Astrocyte (in vitro differentiated cells and primary cell): ENCODE results near the gene PRDM12. TPM values are rescaled to one million over a fixed set of nuclear protein-coding genes. Genes with fewer than 3 reads are reported as not detected.

Experiments
- DNase-seq: peaks from one replicate; pipeline ENCODE4 v3.0.0-alpha.2; 2010; ENCODE audit warnings: low read depth
- FAIRE-seq: peaks from 2 replicates; lab custom pipeline; 2011; peaks lifted over from hg19 to GRCh38; lab: Jason Lieb, UNC
- H2AFZ ChIP-seq: 2 replicates; pipeline ENCODE4 v1.6.0; 2012; ENCODE audit warnings: low read depth, low read length, inconsistent platforms
- H3K27ac ChIP-seq: 2 replicates; pipeline ENCODE4 v1.5.1; 2011; ENCODE audit warnings: low read depth, low read length, inconsistent platforms
- H3K27me3 ChIP-seq: 2 replicates; pipeline ENCODE4 v1.6.0; 2011; ENCODE audit warnings: low read length, inconsistent platforms; ENCODE audit not compliant: insufficient read depth
- H3K36me3 ChIP-seq: 2 replicates; pipeline ENCODE4 v1.5.1; 2011; ENCODE audit warnings: low read length, inconsistent platforms; ENCODE audit not compliant: insufficient read depth
- H3K4me1 ChIP-seq: 2 replicates; pipeline ENCODE4 v1.5.1; 2011; ENCODE audit warnings: low read length, inconsistent platforms; ENCODE audit not compliant: insufficient read depth
- H3K4me2 ChIP-seq: 2 replicates; pipeline ENCODE4 v1.6.0; 2012; ENCODE audit warnings: low read length, inconsistent platforms
- H3K4me3 ChIP-seq: 2 replicates; pipeline ENCODE4 v1.5.1; 2011; ENCODE audit warnings: low read depth, mild to moderate bottlenecking, low read length, inconsistent platforms; ENCODE audit not compliant: insufficient read depth
- H3K79me2 ChIP-seq: 2 replicates; pipeline ENCODE4 v1.6.0; 2012; ENCODE audit warnings: mild to moderate bottlenecking, low read length, inconsistent platforms; ENCODE audit not compliant: insufficient read depth
- H3K9ac ChIP-seq: 2 replicates; pipeline ENCODE4 v1.6.0; 2012; ENCODE audit warnings: mild to moderate bottlenecking, low read length, inconsistent platforms
- H3K9me3 ChIP-seq: 2 replicates; pipeline ENCODE4 v1.5.1; 2012; ENCODE audit warnings: low read depth, mild to moderate bottlenecking, low read length, inconsistent platforms; ENCODE audit not compliant: insufficient read depth
- H4K20me1 ChIP-seq: 2 replicates; pipeline ENCODE4 v1.6.0; 2012; ENCODE audit warnings: low read length, inconsistent platforms; ENCODE audit not compliant: insufficient read depth
- H3K27ac Mint-ChIP-seq: one replicate; pipeline ENCODE4 v1.8.0; 2021; ENCODE audit warnings: mild to moderate bottlenecking, mixed read lengths; ENCODE audit not compliant: unreplicated experiment
- H3K27me3 Mint-ChIP-seq: one replicate; pipeline ENCODE4 v1.8.0; 2021; ENCODE audit warnings: low read depth, mixed read lengths; ENCODE audit not compliant: unreplicated experiment
- H3K36me3 Mint-ChIP-seq: one replicate; pipeline ENCODE4 v1.8.0; 2021; ENCODE audit warnings: low read depth, mixed read lengths; ENCODE audit not compliant: unreplicated experiment
- H3K4me1 Mint-ChIP-seq: one replicate; pipeline ENCODE4 v1.8.0; 2021; ENCODE audit warnings: low read depth, mixed read lengths; ENCODE audit not compliant: unreplicated experiment
- H3K4me3 Mint-ChIP-seq: one replicate; pipeline ENCODE4 v1.8.0; 2021; ENCODE audit warnings: mild to moderate bottlenecking, moderate library complexity, mixed read lengths; ENCODE audit not compliant: unreplicated experiment
- H3K9me3 Mint-ChIP-seq: one replicate; pipeline ENCODE4 v1.8.0; 2021; ENCODE audit warnings: mild to moderate bottlenecking, mixed read lengths; ENCODE audit not compliant: unreplicated experiment
- EZH2 ChIP-seq: IDR thresholded peaks from 2 replicates; pipeline ENCODE4 v1.6.1; 2012; ENCODE audit warnings: mild to moderate bottlenecking, low read length, inconsistent platforms; ENCODE audit not compliant: insufficient read depth
- total RNA-seq: library from RNA; stranded (reverse); gene quantifications from 2 replicates; pipeline ENCODE4 v1.2.1, GENCODE V29; 2021
- TF ChIP-seq, protein P1 (sequence below): IDR thresholded peaks from 2 replicates; pipeline ENCODE4 v1.5.1; 2011; ENCODE audit warnings: low read depth, mild to moderate bottlenecking, inconsistent platforms, low read length, moderate library complexity; ENCODE audit not compliant: insufficient read depth

The PRDM12 gene
- total RNA-seq, 1 donor from 2014 or later, result 0.23 TPM

DNA sequence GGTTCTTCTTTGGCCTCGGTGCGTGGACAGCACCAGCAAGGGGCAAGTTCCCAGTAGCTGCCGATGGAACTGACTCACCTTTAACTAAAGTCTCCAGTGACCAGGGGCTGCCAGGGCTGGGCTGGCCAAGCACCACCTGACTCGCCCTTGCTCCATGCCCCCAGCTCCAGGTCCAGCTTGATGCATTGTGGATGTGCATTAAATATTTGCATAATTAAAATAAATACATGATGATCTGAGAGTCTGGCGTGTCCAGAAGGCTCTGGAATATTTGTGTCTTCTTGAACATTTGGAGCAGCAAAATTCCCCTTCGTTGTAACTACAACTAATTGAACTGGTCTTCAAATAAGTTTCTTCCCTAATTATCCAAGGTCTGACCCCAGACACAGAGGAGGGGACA, 9.5 kb upstream of the PRDM12 start:
- H3K4me3 ChIP-seq, result no peak overlapping the region
- FAIRE-seq (no peak), DNase-seq (no peak)
- Mint-ChIP-seq H3K4me1 (no peaks in the 10 kb centered on the region), H3K36me3 (no peaks in the 10 kb centered on the region), H3K27ac (no peak overlapping the region), H3K27me3 (peaks cover 67% of the 10 kb centered on the region), H3K4me3 (no peak overlapping the region), H3K9me3 (peaks cover 10% of the 10 kb centered on the region)
- no peak overlapping the region for H3K9ac ChIP-seq
- H4K20me1 ChIP-seq, result no peaks in the 10 kb centered on the region
- H3K4me2 ChIP-seq, result no peak overlapping the region
- H3K79me2 ChIP-seq, result no peaks in the 10 kb centered on the region
- H3K27ac ChIP-seq, result no peak overlapping the region
- no peak overlapping the region for H2AFZ ChIP-seq
- H3K36me3 ChIP-seq, result no peaks in the 10 kb centered on the region
- peaks cover 30% of the 10 kb centered on the region for H3K27me3 ChIP-seq
- H3K9me3 ChIP-seq, result no peaks in the 10 kb centered on the region
- no peak for TF ChIP-seq EZH2
- TF ChIP-seq, protein P1, sequence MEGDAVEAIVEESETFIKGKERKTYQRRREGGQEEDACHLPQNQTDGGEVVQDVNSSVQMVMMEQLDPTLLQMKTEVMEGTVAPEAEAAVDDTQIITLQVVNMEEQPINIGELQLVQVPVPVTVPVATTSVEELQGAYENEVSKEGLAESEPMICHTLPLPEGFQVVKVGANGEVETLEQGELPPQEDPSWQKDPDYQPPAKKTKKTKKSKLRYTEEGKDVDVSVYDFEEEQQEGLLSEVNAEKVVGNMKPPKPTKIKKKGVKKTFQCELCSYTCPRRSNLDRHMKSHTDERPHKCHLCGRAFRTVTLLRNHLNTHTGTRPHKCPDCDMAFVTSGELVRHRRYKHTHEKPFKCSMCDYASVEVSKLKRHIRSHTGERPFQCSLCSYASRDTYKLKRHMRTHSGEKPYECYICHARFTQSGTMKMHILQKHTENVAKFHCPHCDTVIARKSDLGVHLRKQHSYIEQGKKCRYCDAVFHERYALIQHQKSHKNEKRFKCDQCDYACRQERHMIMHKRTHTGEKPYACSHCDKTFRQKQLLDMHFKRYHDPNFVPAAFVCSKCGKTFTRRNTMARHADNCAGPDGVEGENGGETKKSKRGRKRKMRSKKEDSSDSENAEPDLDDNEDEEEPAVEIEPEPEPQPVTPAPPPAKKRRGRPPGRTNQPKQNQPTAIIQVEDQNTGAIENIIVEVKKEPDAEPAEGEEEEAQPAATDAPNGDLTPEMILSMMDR, result no peak
- no peaks in the 10 kb centered on the region for H3K4me1 ChIP-seq

- peak; percentile 92 for TF ChIP-seq EZH2
- TF ChIP-seq, protein P1, result no peak
- no peak for FAIRE-seq
- Mint-ChIP-seq H3K9me3 (peaks cover 10% of the 10 kb centered on the region), H3K36me3 (no peaks in the 10 kb centered on the region), H3K27me3 (peaks cover 68% of the 10 kb centered on the region), H3K27ac (peak overlapping the region; percentile 69), H3K4me1 (no peaks in the 10 kb centered on the region), H3K4me3 (no peak overlapping the region)
- Histone ChIP-seq H3K79me2 (no peaks in the 10 kb centered on the region), H3K9me3 (peaks cover 5% of the 10 kb centered on the region), H3K9ac (no peak overlapping the region), H3K36me3 (no peaks in the 10 kb centered on the region), H3K4me2 (no peak overlapping the region), H3K4me1 (no peaks in the 10 kb centered on the region), H2AFZ (no peak overlapping the region), H3K27ac (no peak overlapping the region), H4K20me1 (peaks cover 13% of the 10 kb centered on the region), H3K4me3 (no peak overlapping the region), H3K27me3 (peaks cover 63% of the 10 kb centered on the region)
- DNase-seq, result no peak
These were observed 5.3 kb upstream of the PRDM12 start for GRCh38 chr9:130658893-130659698.

DNA sequence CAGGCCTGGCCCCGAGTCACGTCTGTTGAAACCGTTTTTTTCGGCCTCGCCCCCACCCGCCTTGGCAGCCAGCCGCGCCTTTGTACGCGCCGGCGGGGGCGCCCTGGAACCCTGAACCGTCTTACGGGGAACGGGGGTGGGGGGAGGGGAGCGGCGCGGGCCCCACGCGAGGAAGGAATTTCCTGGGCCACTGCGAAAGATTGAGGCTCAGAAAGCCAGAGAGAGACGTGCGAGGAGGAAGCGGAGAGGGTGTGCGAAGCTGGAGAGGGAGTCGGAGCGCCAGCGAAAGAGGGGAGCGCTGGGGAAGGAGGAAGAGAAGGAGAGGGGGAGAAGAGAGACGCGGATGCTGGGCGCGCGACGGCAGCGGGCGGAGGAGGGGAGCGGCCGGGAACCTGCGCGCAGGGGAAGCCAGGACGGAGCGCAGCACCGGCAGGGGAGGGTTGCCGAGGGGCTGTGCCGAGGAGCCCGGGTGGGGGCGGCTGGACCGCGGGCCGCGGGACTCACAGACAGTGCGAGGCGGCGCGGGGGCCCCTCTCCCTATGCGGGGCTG, 4.6 kb upstream of the PRDM12 start:
- DNase-seq (no peak), FAIRE-seq (no peak)
- H3K4me3 ChIP-seq, result no peak overlapping the region
- H3K9ac ChIP-seq, result no peak overlapping the region
- H3K4me1 Mint-ChIP-seq, result no peaks in the 10 kb centered on the region
- H3K27ac ChIP-seq, result no peak overlapping the region
- H3K36me3 ChIP-seq, result no peaks in the 10 kb centered on the region
- no peak overlapping the region for H3K27ac Mint-ChIP-seq
- no peaks in the 10 kb centered on the region for H3K79me2 ChIP-seq
- H3K27me3 ChIP-seq, result peaks cover 65% of the 10 kb centered on the region
- peaks cover 5% of the 10 kb centered on the region for H3K9me3 ChIP-seq
- H3K9me3 Mint-ChIP-seq, result peaks cover 10% of the 10 kb centered on the region
- TF ChIP-seq, protein P1, result no peak
- peak; percentile 26 for TF ChIP-seq EZH2
- H3K27me3 Mint-ChIP-seq, result peaks cover 65% of the 10 kb centered on the region
- peaks cover 13% of the 10 kb centered on the region for H4K20me1 ChIP-seq
- no peak overlapping the region for H2AFZ ChIP-seq
- H3K4me1 ChIP-seq, result no peaks in the 10 kb centered on the region
- H3K4me3 Mint-ChIP-seq, result no peak overlapping the region
- no peak overlapping the region for H3K4me2 ChIP-seq
- H3K36me3 Mint-ChIP-seq, result no peaks in the 10 kb centered on the region
